Measurements from ENCODE around the gene LBX2. TPM values are rescaled to one million over a fixed set of nuclear protein-coding genes. Genes with fewer than 3 reads are reported as not detected.
"Not testable (repeated sequence)": the region's sequence is repeated elsewhere in the genome, so short reads cannot be mapped to it uniquely, and the experiment has no call there.

The LBX2 gene
- polyA plus RNA-seq, 1 of the 3 experiments (the other 2 are of a cell fraction) = 0.03 TPM

DNA sequence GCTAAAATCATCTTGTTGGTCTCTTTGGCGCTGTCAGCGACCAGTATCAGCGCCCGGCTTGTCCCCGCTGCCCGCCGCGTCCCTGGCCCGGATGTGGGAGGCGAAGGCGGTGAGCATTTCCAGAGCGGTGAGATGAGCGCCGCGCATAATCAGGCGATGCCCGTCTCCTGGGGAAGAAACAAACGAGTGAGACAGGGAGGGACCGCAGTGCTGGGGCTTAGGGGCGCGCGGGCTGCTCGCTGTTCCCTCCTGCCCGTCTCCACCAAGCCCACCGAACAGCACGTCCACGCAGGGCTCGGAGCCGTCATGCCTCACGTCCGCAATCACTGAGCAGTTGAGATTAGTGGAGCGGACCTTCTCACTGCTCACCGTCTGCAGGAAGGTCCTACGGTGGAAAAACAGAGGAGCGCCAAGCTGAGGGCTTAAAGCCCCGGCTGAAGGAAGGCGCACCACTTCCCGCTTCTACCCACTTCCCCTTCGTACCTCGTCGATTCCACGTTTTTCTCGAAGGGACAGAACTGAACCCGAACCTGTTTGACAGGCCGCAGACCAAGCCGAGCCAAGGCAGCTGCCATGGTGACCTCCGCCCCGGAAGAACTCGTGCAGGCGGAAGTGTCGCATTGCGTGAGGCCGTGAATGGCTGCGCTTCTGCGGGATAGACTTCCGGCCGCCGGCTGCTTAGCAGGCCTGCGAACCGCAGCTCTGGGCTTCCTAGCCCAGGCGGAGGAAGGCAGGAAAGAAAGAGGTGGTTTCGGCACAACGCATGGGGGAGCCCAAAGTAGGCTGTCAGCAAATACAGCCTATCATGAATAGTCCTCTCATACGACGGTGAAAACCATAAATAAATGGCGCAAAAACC lies 27.1 kb downstream of the LBX2 start, which contains the start of gene MRPL53 (continued):
- TF ChIP-seq CTCF (IDR thresholded peaks at IDR 0.05) (no peak), SIN3A (IDR thresholded peaks at IDR 0.05; ENCODE audit: borderline replicate concordance, low read depth, low read length) (peak; percentile 98), NFIC (IDR thresholded peaks at IDR 0.05; ENCODE audit: borderline replicate concordance) (0 out of 2 replicates have a peak, but pooled peaks have one; percentile 10)

GRCh38 chr2:74471332-74472065 lies 27.9 kb downstream of the LBX2 start:
- Histone ChIP-seq H3K9ac (peak overlapping the region; percentile 72), H3K9me2 (no peaks in the 10 kb centered on the region), H3K79me2 (ENCODE audit: insufficient read depth) (peaks cover 19% of the 10 kb centered on the region; the same call in 1 of the 2 replicates), H3F3A (replicated peaks; ENCODE audit: insufficient read depth) (peaks cover 39% of the 10 kb centered on the region), H3K36me3 (replicated peaks in 1 of 2; ENCODE audit: control insufficient read depth in 1 of 2, insufficient read depth in 2 of 2, low read length in 1 of 2) (peaks cover 16 to 19% of the 10 kb centered on the region in 2 experiments), H2AFZ (ENCODE audit: low read depth) (0 out of 2 replicates have a peak overlapping the region, but pooled peaks have one; percentile 81), H3K27ac (ENCODE audit: low read depth in 2 of 2, low read length in 1 of 2) (peak overlapping the region; percentile 78 to 94), H3K27me3 (ENCODE audit: insufficient read depth) (no peaks in the 10 kb centered on the region), H3K4me3 (ENCODE audit: low read depth in 2 of 2, low read length in 1 of 2) (peak overlapping the region; percentile 68 to 74), H3K4me1 (ENCODE audit: control insufficient read depth in 1 of 2, insufficient read depth in 2 of 2, low read depth in 1 of 2, low read length in 1 of 2) (peaks cover 6 to 7% of the 10 kb centered on the region in 2 experiments; a peak in 2 of 4 replicates), H4K20me1 (ENCODE audit: insufficient read depth) (no peaks in the 10 kb centered on the region), H3K9me3 (no peaks in the 10 kb centered on the region), H3K4me2 (peak overlapping the region; percentile 93)
- POLR2A ChIA-PET = interaction anchor here (1.0 to 6.9 kb wide), 4 partner anchors 11 to 30 kb away, joined by 3 to 60 read pairs (median 10); partner anchors contain the start of genes CCDC142, INO80B and WBP1
- CTCF ChIA-PET = interaction anchor here (1.0 to 2.6 kb wide), 2 partner anchors 11 to 60 kb away, joined by 4 to 20 read pairs; partner anchors contain the start of genes CCDC142 and TTC31
- WGBS (ENCODE audit: low lambda C conversion rate) = 52% methylated on average over 16 of the region's 16 CpGs
- TF ChIP-seq GATA2 (CRISPR knock-in tag; IDR thresholded peaks at IDR 0.05) (no peak), MEF2A (IDR thresholded peaks at IDR 0.05; ENCODE audit: borderline replicate concordance, low read depth) (no peak), FOXJ3 (CRISPR knock-in tag; IDR thresholded peaks at IDR 0.05) (no peak), EZH2phosphoT487 (IDR thresholded peaks at IDR 0.05; ENCODE audit: borderline replicate concordance, low read depth) (no peak)
- TF ChIP-seq, protein P1, sequence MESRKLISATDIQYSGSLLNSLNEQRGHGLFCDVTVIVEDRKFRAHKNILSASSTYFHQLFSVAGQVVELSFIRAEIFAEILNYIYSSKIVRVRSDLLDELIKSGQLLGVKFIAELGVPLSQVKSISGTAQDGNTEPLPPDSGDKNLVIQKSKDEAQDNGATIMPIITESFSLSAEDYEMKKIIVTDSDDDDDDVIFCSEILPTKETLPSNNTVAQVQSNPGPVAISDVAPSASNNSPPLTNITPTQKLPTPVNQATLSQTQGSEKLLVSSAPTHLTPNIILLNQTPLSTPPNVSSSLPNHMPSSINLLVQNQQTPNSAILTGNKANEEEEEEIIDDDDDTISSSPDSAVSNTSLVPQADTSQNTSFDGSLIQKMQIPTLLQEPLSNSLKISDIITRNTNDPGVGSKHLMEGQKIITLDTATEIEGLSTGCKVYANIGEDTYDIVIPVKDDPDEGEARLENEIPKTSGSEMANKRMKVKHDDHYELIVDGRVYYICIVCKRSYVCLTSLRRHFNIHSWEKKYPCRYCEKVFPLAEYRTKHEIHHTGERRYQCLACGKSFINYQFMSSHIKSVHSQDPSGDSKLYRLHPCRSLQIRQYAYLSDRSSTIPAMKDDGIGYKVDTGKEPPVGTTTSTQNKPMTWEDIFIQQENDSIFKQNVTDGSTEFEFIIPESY (IDR thresholded peaks at IDR 0.05; ENCODE audit: borderline replicate concordance, low read depth) = no peak
- no peak for DNase-seq

GRCh38 chr2:74470742-74471141 lies 28.7 kb downstream of the LBX2 start:
- Histone ChIP-seq H3K79me2 (ENCODE audit: insufficient read depth) (peaks cover 26% of the 10 kb centered on the region; the same call in 1 of the 2 replicates), H3F3A (replicated peaks; ENCODE audit: insufficient read depth) (peaks cover 39% of the 10 kb centered on the region), H3K36me3 (replicated peaks in 1 of 2; ENCODE audit: control insufficient read depth in 1 of 2, insufficient read depth in 2 of 2, low read length in 1 of 2) (peaks cover 13 to 15% of the 10 kb centered on the region in 2 experiments)
- H3K9me2 ChIP-seq; H3K9ac ChIP-seq; H3K4me2 ChIP-seq; H2AFZ ChIP-seq (ENCODE audit: low read depth); H3K27ac ChIP-seq (ENCODE audit: low read depth in 2 of 2, low read length in 1 of 2); H3K27me3 ChIP-seq (ENCODE audit: insufficient read depth); H3K4me3 ChIP-seq (ENCODE audit: low read depth in 2 of 2, low read length in 1 of 2); H4K20me1 ChIP-seq (ENCODE audit: insufficient read depth); H3K9me3 ChIP-seq; DNase-seq; H3K4me1 ChIP-seq (ENCODE audit: control insufficient read depth in 1 of 2, insufficient read depth in 2 of 2, low read depth in 1 of 2, low read length in 1 of 2): not testable (repeated sequence)
- POLR2A ChIA-PET = interaction anchor here (1.0 to 6.9 kb wide), 4 partner anchors 10 to 30 kb away, joined by 3 to 60 read pairs (median 10); partner anchors contain the start of genes CCDC142, INO80B and WBP1
- WGBS (ENCODE audit: low lambda C conversion rate) = 95% methylated on average over 12 of the region's 12 CpGs
- CTCF ChIA-PET = interaction anchor here (1.0 to 2.6 kb wide), 2 partner anchors 12 to 61 kb away, joined by 4 to 20 read pairs; partner anchors contain the start of genes CCDC142 and TTC31
